SU-DHL-6 (cell line): ENCODE data around the gene NRARP.
"Not testable (repeated sequence)": the region's sequence is repeated elsewhere in the genome, so short reads cannot be mapped to it uniquely, and the experiment has no call there.

ENCODE experiments used
- H2AFZ ChIP-seq: fragments of 200-600 bp; sonication (generic); 2 replicates; pipeline ENCODE4 v1.6.1; 2014; ENCODE audit warnings: low read depth, mild to moderate bottlenecking, moderate library complexity, mixed read lengths, antibody characterized with exemption, low read length; ENCODE audit not compliant: severe bottlenecking
- H3F3A ChIP-seq: fragments of 200-600 bp; shearing (Covaris generic); 2 replicates; pipeline ENCODE4 v1.6.0; 2016; ENCODE audit warnings: antibody characterized with exemption, mild to moderate bottlenecking; ENCODE audit not compliant: insufficient read depth
- H3K27ac ChIP-seq: fragments of 200-600 bp; sonication (generic); 2 replicates; pipeline ENCODE4 v1.5.1; 2016; ENCODE audit warnings: low read depth, mild to moderate bottlenecking, low read length, moderate library complexity, mixed read lengths
- H3K27me3 ChIP-seq: fragments of 200-600 bp; sonication (generic), shearing (Covaris generic); 2 replicates; pipeline ENCODE4 v1.6.0; 2014; ENCODE audit warnings: mild to moderate bottlenecking, low read length
- H3K36me3 ChIP-seq: fragments of 200-600 bp; sonication (generic); 2 replicates; pipeline ENCODE4 v1.6.1; 2014; ENCODE audit warnings: mild to moderate bottlenecking, low read length, mixed read lengths
- H3K4me2 ChIP-seq: fragments of 300-600, 200-600 bp; shearing (Covaris generic), sonication (generic); 2 replicates; pipeline ENCODE4 v1.6.0; 2014; ENCODE audit warnings: low read length, low read depth, mild to moderate bottlenecking; ENCODE audit not compliant: poor library complexity, severe bottlenecking
- H3K4me3 ChIP-seq: fragments of 200-600 bp; sonication (generic); 2 replicates; pipeline ENCODE4 v1.5.1; 2014; ENCODE audit warnings: antibody characterized with exemption, low read length, mild to moderate bottlenecking, mixed read lengths; ENCODE audit not compliant: insufficient read depth, poor library complexity, severe bottlenecking
- H3K79me2 ChIP-seq: fragments of 200-600 bp; sonication (generic); 2 replicates; pipeline ENCODE4 v1.6.1; 2014; ENCODE audit warnings: mild to moderate bottlenecking, low read length, moderate library complexity; ENCODE audit not compliant: insufficient read depth
- H3K9ac ChIP-seq: fragments of 200-600 bp; sonication (generic); 2 replicates; pipeline ENCODE4 v1.7.0; 2014; ENCODE audit warnings: mild to moderate bottlenecking, low read length
- H3K9me2 ChIP-seq: fragments of 200-600 bp; sonication (generic); replicated peaks from 2 replicates; pipeline ENCODE4 v1.6.1; 2014; ENCODE audit warnings: low read length; ENCODE audit not compliant: insufficient read depth
- H3K9me3 ChIP-seq: fragments of 200-600 bp; sonication (generic); 2 replicates; pipeline ENCODE4 v1.6.1; 2014; ENCODE audit warnings: low read length, mixed read lengths; ENCODE audit not compliant: insufficient read depth
- H4K20me1 ChIP-seq: fragments of 200-600 bp; sonication (generic); 2 replicates; pipeline ENCODE4 v1.6.1; 2014; ENCODE audit warnings: low read depth, mild to moderate bottlenecking, antibody characterized with exemption, low read length, moderate library complexity, mixed read lengths
- EZH2phosphoT487 ChIP-seq: fragments of 200-600 bp; sonication (generic), shearing (Covaris generic); conservative IDR thresholded peaks from 2 replicates; pipeline ENCODE4 v1.6.1; 2018; ENCODE audit warnings: mild to moderate bottlenecking, antibody characterized with exemption, low read length, moderate library complexity, mixed read lengths
- TF ChIP-seq, protein P1 (sequence below): fragments of 200-600 bp; sonication (generic); IDR thresholded peaks from one replicate; pipeline ENCODE4 v1.5.1; 2017; ENCODE audit warnings: antibody characterized with exemption, mild to moderate bottlenecking, low read length, moderate library complexity; ENCODE audit not compliant: insufficient read depth, poor library complexity, severe bottlenecking

NRARP gene

DNA sequence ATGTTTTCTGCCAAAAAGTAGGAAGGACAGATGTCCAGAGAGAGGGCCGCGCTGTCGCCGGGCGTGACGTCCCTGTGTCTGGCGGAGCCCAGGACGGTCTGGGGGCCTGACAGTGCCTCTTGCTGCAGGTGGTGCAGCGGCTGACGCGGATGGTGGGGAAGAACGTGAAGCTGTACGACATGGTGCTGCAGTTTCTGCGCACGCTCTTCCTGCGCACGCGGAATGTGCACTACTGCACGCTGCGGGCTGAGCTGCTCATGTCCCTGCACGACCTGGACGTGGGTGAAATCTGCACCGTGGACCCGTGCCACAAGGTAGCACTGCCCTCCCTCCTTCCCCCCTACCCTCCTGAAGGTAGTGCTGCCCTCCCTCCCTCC is 39.2 kb downstream of the NRARP start:
- TF ChIP-seq, protein P1, sequence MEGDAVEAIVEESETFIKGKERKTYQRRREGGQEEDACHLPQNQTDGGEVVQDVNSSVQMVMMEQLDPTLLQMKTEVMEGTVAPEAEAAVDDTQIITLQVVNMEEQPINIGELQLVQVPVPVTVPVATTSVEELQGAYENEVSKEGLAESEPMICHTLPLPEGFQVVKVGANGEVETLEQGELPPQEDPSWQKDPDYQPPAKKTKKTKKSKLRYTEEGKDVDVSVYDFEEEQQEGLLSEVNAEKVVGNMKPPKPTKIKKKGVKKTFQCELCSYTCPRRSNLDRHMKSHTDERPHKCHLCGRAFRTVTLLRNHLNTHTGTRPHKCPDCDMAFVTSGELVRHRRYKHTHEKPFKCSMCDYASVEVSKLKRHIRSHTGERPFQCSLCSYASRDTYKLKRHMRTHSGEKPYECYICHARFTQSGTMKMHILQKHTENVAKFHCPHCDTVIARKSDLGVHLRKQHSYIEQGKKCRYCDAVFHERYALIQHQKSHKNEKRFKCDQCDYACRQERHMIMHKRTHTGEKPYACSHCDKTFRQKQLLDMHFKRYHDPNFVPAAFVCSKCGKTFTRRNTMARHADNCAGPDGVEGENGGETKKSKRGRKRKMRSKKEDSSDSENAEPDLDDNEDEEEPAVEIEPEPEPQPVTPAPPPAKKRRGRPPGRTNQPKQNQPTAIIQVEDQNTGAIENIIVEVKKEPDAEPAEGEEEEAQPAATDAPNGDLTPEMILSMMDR, result no peak
- no peak for TF ChIP-seq EZH2phosphoT487
- H3F3A ChIP-seq, result 0 out of 2 replicates have a peak, but pooled peaks cover 3% of the 10 kb centered on the region
- no peak overlapping the region for H3K9ac ChIP-seq

DNA sequence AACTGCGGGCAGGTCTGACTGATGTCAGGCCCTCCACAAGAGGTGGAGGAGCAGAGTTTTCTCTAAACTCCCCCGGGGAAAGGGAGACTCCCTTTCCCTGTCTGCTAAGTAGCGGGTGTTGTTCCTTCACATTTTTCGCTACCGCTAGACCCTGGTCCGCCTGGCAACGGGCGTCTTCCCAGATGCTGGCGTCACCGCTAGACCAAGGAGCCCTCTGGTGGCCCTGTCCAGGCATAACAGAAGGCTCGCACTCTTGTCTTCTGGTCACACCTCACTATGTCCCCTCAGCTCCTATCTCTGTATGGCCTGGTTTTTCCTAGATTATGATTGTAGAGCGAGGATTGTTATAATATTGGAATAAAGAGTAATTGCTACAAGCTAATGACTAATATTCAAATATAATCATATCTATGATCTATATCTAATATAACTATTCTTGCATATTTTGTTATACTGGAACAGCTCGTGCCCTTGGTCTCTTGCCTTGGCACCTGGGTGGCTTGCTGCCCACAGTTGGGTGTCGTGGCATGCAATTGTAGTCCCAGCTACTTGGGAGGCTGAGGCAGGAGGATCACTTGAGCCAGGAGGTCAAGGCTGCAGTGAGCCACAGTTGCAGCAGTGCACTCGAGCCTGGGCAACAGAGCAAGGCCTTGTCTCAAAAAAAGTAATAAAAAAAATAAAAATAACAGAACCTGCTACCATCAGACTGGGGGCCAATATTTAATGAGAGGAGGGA is 39.7 kb downstream of the NRARP start:
- H3K79me2 ChIP-seq, H3K36me3 ChIP-seq, H3F3A ChIP-seq, H3K27me3 ChIP-seq, H3K27ac ChIP-seq, H4K20me1 ChIP-seq, H3K9me3 ChIP-seq, H3K4me3 ChIP-seq, H3K4me2 ChIP-seq, H3K9me2 ChIP-seq, H2AFZ ChIP-seq, H3K9ac ChIP-seq: not testable (repeated sequence)

More for the DNA sequence above, 39.2 kb downstream of the NRARP start:
- no peak overlapping the region for H3K4me3 ChIP-seq
- H3K36me3 ChIP-seq, result no peaks in the 10 kb centered on the region
- no peak overlapping the region for H3K4me2 ChIP-seq
- no peaks in the 10 kb centered on the region for H3K9me2 ChIP-seq
- H2AFZ ChIP-seq, result no peak overlapping the region
- no peak overlapping the region for H3K27ac ChIP-seq
- H4K20me1 ChIP-seq, result no peaks in the 10 kb centered on the region
- H3K27me3 ChIP-seq, result no peaks in the 10 kb centered on the region
- H3K9me3 ChIP-seq, result no peaks in the 10 kb centered on the region
- H3K79me2 ChIP-seq, result no peaks in the 10 kb centered on the region

DNA sequence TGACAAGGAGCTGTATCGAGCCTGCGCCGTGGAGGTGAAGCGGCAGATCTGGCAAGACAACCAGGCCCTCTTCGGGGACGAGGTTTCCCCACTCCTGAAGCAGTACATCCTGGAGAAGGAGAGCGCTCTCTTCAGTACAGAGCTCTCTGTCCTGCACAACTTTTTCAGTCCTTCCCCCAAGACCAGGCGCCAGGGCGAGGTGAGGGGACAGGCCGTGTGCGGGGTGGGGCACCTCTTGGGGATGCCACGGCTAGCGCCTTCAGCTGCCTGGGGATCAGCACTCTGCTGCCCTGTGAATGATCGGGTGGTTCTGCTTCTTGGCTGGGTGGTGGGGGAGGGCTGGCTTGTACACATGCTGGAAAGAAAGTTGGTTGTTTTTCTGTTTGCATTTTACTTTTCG is 45.2 kb downstream of the NRARP start:
- Histone ChIP-seq H2AFZ (no peak overlapping the region), H3K9ac (no peak overlapping the region), H3K9me2 (no peaks in the 10 kb centered on the region), H3K4me3 (no peak overlapping the region), H3K27ac (no peak overlapping the region), H3K4me2 (no peak overlapping the region), H4K20me1 (no peaks in the 10 kb centered on the region), H3K9me3 (no peaks in the 10 kb centered on the region), H3F3A (no peaks in the 10 kb centered on the region), H3K36me3 (no peaks in the 10 kb centered on the region), H3K79me2 (peaks cover 15% of the 10 kb centered on the region), H3K27me3 (no peaks in the 10 kb centered on the region)
- TF ChIP-seq EZH2phosphoT487, result no peak
- TF ChIP-seq, protein P1, result no peak

DNA sequence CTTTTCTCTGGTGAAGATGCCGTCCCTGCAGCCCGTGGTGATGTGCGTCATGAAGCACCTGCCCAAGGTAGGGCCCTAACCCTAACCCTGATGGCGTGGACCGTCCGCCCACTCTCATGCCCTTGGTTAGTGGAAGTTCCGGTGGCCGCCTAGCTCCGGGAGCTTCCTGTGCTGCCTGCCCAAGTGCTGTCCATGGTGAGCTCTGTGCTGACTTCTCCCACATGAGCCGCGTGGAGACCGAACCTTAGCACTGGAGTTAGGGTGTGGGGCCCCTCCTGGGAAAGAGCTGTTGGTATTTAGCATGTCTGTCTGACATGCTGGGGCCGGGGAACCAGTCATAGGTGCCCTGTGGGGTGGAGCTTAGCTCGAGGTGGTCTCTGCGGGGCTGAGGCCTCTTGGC is 45.7 kb downstream of the NRARP start:
- H3F3A ChIP-seq, result no peaks in the 10 kb centered on the region
- H3K79me2 ChIP-seq, result peaks cover 15% of the 10 kb centered on the region
- peak overlapping the region; percentile 99 for H3K4me3 ChIP-seq
- no peak overlapping the region for H3K27ac ChIP-seq
- no peak overlapping the region for H2AFZ ChIP-seq
- H4K20me1 ChIP-seq, result no peaks in the 10 kb centered on the region
- peak overlapping the region; percentile 96 for H3K4me2 ChIP-seq
- H3K9me3 ChIP-seq, result no peaks in the 10 kb centered on the region
- no peak for TF ChIP-seq EZH2phosphoT487
- TF ChIP-seq, protein P1, result no peak
- H3K9me2 ChIP-seq, result no peaks in the 10 kb centered on the region
- no peaks in the 10 kb centered on the region for H3K36me3 ChIP-seq
- H3K27me3 ChIP-seq, result no peaks in the 10 kb centered on the region
- H3K9ac ChIP-seq, result peak overlapping the region; percentile 100
